ENCODE measurements around the gene CFAP70.

- TF ChIP-seq EZH2phosphoT487 (IDR thresholded peaks at IDR 0.05; ENCODE audit: low read depth) (no peak), CTCF (IDR thresholded peaks at IDR 0.05; ENCODE audit: low read depth, low read length) (no peak)
These were observed 6.3 kb upstream of the CFAP70 start for GRCh38 chr10:73364964-73365363.
